Measurements from ENCODE around the gene CPA2. TPM values are rescaled to one million over a fixed set of nuclear protein-coding genes. Genes with fewer than 3 reads are reported as not detected.

CPA2 gene
- total RNA-seq, 4 donors from 2014 or later = 1.2 TPM; not detected in 3

- intact Hi-C loops (cut with DNase I; ENCODE audit: low total_unique reads) = no loop called here
- Histone ChIP-seq H3K36me3 (no peaks in the 10 kb centered on the region), H3K4me1 (no peaks in the 10 kb centered on the region), H3K9me3 (no peaks in the 10 kb centered on the region), H3K4me3 (no peak overlapping the region), H3K27ac (no peak overlapping the region), H3K27me3 (no peaks in the 10 kb centered on the region)
- TF ChIP-seq POLR2A (IDR thresholded peaks at IDR 0.05) (no peak), CTCF (IDR thresholded peaks at IDR 0.05) (no peak)
- no peak for DNase-seq
These were observed 29.7 kb downstream of the CPA2 start for GRCh38 chr7:130296221-130296951.

- no peaks in the 10 kb centered on the region for H3K9me3 ChIP-seq
- no peak for TF ChIP-seq CTCF (IDR thresholded peaks at IDR 0.05)
- TF ChIP-seq POLR2A (IDR thresholded peaks at IDR 0.05) = no peak
- intact Hi-C loops (cut with DNase I; ENCODE audit: low total_unique reads) = no loop called here
- no peak overlapping the region for H3K4me3 ChIP-seq
- DNase-seq = no peak
- H3K27me3 ChIP-seq = no peaks in the 10 kb centered on the region
- H3K4me1 ChIP-seq = no peaks in the 10 kb centered on the region
- no peak overlapping the region for H3K27ac ChIP-seq
- H3K36me3 ChIP-seq = no peaks in the 10 kb centered on the region
These were observed 31.2 kb downstream of the CPA2 start for GRCh38 chr7:130297628-130298543.

- no peak overlapping the region for H3K27ac ChIP-seq
- intact Hi-C loops (cut with DNase I; ENCODE audit: low total_unique reads) = no loop called here
- no peak for TF ChIP-seq CTCF (IDR thresholded peaks at IDR 0.05)
- TF ChIP-seq POLR2A (IDR thresholded peaks at IDR 0.05) = no peak
These were observed 32.1 kb downstream of the CPA2 start for GRCh38 chr7:130298544-130299326.

GRCh38 chr7:130299866-130300265, 33.2 kb downstream of the CPA2 start:
- intact Hi-C loops (cut with DNase I; ENCODE audit: low total_unique reads) = no loop called here
- TF ChIP-seq POLR2A (IDR thresholded peaks at IDR 0.05) (no peak), CTCF (IDR thresholded peaks at IDR 0.05) (no peak)

More at GRCh38 chr7:130298544-130299326, 32.1 kb downstream of the CPA2 start:
- Histone ChIP-seq H3K27me3 (no peaks in the 10 kb centered on the region), H3K36me3 (no peaks in the 10 kb centered on the region), H3K9me3 (no peaks in the 10 kb centered on the region), H3K4me1 (no peaks in the 10 kb centered on the region), H3K4me3 (no peak overlapping the region)
- DNase-seq = no peak

More at GRCh38 chr7:130299866-130300265, 33.2 kb downstream of the CPA2 start:
- Histone ChIP-seq H3K4me1 (no peaks in the 10 kb centered on the region), H3K27me3 (no peaks in the 10 kb centered on the region), H3K36me3 (no peaks in the 10 kb centered on the region), H3K9me3 (no peaks in the 10 kb centered on the region), H3K4me3 (no peak overlapping the region), H3K27ac (no peak overlapping the region)
- no peak for DNase-seq
